GM18498 (cell line): Measurements from ENCODE around the gene CCDC12.
A peak's percentile ranks its signal among the peaks of the same experiment; 100 is the strongest.

Source experiments
- ATAC-seq: cut with Tn5 transposase; IDR thresholded peaks from one replicate; pipeline ENCODE4 v1.9.1; 2021; ENCODE audit warnings: mild to moderate bottlenecking, moderate library complexity; ENCODE audit not compliant: unreplicated experiment

Gene CCDC12

DNA sequence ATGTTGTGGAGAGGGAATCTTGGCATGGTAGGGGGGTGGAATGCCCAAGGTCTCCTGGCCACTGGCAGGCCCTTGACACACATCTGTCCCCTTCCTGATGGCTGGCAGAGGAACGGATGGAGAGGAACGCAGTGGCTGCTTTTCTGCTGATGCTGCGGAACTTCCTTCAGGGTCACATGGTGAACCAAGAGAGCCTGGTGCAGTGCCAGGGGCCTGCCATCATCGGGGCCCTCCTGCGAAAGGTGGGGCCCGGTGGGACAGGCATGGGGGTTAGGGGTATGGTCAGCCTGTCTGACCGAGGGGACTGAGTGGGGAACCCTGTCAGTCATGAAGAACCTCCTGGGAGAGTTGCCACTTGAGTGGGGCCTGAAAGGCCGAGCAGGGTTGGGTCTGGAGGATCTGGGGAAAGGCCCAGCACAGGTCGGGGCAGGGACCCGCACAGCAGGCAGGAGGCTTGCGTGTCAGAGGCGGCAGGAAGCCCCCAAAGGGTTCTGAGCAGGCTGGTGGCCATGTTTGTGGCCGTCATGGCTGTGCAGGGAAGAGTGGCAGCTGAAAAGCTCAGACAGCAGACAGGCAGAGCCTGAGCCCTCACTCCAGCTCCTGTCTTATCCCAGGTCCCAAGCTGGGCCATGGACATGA, 21.0 kb upstream of the CCDC12 start:
- no peak for ATAC-seq

DNA sequence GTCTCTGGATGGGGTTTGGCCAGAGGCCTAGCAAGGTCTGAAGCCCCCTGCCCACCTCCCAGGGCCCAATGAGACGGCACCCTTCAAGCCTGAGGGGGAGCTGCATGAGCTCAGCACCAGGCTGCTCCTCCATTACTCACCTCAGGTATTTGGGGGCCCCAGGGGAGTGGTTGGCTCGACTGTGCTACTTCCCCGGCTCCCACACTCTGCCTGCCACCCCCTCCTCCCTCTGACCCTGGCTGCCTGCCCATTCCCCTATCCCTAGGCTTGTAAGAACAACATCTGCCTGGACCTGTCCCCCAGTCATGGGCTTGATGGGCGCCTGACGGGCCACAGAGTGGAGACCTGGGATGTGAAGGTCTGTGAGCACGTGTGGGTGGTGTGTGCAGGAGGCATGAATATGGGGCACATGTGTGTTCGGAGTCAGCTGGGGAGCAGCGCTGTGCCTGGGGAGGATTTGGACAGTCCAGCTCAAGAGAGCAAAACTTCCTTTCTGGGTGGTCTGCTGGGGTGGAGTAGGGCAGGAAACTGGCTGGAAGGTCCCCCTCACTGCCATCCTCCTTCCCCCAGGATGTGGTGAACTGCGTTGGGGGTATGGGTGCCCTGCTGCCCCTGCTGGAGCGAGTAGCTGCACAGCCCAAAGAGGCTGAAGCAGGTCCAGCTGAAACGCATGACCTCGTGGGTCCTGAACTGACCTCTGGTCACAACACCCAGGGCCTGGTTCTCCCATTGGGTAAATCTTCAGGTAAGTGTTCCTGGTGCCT, 20.3 kb upstream of the CCDC12 start:
- no peak for ATAC-seq

DNA sequence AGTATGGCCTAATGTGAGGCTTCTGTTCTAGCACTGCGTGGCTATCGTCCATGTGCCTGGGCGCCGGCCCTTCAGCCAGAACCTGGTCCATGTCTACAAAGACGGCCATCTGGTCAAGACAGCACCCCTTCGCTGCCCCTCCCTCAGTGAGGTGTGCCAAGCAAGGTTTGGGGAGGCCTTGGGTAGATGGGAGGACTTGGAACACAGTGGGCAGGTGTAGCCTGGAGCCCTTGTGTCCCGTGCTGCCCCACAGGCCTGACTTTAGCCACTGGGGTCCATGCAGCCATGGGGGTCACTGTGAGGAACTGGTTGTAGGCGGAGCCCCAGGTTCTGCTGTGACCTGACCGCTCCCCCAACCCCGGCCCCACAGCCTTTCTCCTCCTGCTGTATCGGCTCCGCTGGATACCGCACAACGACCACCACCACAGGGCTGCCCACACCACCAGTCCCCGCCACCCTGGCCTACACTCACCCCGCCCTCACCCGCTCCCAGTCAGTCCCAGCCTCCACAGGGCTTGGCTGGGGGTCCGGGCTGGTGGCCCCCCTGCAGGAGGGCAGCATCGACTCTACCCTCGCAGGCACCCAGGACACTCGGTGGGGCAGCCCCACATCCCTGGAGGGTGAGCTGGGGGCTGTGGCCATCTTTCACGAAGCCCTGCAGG, 19.5 kb upstream of the CCDC12 start:
- no peak for ATAC-seq

DNA sequence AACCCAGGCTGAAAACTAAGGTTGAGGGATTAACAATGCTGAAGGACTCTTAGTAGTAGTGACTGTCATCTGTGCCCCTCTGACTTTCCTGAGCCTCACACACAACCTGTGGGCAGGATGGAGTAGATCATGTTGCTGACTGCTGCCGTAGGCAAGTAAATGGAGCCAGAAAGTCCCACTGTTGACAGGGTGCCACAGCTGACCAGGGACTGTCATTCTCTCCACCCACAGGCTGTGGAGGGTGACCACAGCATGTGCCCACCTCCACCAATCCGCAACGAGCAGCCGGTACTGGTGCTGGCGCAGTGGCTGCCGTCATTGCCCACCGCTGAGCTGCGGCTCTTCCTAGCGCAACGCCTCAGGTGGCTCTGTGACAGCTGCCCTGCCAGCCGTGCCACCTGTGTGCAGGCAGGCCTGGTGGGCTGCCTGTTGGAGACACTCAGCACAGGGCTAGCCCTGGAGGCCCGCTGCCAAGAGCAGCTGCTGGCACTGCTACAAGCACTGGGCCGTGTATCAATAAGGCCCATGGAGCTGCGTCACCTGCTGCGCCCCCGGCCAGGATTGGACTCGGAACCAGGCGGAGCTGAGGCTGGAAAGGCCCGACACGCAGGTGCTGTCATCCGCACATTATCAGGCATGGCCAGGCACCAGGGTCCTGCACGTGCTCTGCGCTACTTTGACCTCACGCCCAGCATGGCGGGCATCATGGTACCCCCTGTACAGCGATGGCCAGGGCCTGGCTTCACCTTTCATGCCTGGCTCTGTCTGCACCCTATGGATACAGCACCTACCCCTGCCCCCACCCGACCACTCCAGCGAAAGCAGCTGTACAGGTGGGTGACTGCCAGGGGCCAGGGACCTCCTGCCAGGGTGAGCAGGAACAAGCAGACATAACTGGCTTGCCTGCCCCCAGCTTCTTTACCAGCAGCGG, 18.5 kb upstream of the CCDC12 start:
- no peak for ATAC-seq

DNA sequence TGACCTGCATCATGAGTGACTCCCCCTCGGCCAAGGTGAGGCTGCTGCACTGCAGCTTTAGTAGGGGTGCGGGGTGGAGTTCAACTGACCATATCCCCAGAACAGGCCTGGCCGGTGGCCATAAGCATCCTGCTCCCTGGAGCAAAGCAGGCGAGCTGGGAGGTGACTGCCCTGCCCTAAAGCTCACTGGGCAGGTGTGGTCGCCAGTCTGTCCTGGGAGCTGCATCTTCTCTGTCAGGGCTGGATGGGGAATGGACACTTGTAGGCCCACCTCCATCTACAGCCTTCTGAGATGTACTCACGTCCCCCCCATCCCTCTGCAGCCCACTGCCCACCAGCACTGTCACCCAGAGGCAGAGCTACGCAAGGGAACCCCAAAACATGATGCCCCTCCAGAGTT, 17.4 kb upstream of the CCDC12 start:
- ATAC-seq = no peak

DNA sequence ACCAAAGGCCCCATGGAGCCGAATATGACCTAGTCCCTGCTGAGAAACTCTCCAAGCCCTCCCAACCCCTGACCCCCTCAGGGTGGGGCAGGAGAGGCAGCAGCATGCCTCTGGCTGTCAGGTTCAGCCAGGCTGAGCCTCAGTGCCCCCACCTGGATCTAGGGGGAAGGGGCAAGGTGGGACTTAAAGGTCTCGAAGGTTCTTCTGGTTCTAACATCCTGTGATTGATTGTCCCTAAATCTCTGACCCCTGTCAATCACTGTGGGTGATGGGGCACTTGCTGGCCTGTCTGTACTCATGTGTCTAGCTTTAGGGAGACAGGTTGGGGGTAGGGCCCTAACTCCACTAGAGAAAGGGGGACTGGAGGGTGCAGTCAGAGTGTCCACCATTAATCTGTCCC, 16.7 kb upstream of the CCDC12 start:
- no peak for ATAC-seq

DNA sequence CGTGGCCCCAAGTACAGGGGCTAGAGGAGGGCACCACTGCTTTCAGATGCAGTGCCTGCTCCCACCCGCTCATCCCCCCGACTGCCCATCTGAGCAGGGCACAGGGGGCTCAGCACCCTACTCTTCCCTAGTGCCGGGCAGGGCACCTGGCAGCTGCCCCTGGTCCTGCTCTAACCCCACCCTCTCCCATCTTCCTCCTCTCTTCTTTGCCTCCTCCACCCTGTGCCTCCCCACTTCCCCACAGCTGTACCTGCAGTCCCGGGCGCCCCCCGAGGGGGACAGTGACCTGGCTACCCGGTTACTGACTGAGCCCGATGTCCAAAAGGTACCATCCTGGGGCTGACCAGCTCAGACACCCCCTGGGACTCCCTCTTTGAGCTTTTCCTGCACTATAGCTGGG, 15.7 kb upstream of the CCDC12 start:
- ATAC-seq = no peak

DNA sequence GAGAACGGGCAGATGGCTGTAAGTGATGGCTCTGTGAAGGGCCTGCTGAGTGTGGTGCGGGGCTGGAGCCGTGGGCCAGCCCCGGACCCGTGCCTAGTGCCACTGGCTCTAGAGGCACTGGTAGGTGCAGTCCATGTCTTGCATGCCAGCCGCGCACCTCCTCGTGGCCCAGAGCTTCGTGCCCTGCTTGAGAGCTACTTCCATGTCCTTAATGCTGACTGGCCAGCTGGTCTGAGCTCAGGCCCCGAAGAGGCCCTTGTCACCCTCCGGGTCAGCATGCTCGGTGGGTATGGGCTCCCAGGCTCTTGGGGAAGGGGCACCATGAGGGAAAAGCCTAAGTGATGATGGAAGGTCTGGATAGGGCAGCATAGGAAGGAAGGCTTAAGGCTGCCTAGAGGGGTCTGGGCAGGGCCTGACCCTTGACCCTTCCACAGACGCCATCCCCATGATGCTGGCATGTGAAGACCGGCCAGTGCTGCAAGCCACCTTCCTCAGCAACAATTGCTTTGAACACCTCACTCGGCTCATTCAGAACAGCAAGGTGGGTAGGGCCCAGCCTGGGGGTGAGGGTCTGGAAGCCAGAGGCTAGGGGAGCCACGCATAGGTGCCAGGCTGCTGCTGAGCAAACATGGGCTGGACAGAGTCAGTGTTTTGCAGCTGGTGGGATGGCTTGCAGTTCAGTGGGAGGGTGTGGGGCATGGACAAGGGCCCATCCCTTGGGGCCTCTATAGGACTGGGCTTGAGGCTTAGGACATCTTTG, 15.0 kb upstream of the CCDC12 start:
- ATAC-seq = no peak

DNA sequence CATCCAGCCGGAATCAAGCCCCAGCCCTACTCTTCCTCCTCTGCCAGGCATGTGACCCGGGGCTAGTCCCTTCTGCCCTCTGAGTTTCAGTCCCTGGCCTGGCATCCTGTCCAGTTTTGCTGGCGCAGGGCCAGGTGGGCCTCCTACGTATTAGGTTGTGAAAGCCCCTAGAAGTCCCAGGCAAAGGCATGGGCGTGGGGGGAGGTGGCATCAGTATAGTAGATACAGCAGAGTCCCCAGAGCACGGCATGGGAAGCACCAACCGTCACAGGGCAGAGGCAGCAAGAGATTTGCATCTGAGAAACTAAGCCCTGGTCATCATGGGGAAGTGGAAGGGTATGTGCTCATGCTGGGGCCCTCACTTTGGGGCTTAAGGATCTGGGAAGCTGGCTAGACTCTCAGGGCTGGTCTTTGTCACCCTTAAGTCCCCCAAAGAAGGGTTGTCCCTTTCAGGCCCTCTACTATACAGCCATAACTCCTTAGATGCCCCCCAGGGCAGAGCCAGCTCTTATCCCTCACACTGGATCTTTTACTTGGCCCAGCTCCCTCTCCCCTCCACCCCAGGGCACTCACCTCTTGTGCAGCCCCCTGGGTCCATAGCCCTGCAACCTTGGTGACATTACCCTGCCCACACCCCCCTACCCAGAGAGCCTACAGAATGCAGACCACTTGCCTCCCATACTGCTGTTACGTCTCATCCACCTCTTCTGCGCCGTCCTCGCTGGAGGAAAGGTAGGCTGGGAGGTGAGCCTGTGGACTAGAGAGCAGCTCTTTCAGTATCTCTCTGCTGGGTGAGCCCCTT, 14.2 kb upstream of the CCDC12 start:
- ATAC-seq = peak; percentile 41

DNA sequence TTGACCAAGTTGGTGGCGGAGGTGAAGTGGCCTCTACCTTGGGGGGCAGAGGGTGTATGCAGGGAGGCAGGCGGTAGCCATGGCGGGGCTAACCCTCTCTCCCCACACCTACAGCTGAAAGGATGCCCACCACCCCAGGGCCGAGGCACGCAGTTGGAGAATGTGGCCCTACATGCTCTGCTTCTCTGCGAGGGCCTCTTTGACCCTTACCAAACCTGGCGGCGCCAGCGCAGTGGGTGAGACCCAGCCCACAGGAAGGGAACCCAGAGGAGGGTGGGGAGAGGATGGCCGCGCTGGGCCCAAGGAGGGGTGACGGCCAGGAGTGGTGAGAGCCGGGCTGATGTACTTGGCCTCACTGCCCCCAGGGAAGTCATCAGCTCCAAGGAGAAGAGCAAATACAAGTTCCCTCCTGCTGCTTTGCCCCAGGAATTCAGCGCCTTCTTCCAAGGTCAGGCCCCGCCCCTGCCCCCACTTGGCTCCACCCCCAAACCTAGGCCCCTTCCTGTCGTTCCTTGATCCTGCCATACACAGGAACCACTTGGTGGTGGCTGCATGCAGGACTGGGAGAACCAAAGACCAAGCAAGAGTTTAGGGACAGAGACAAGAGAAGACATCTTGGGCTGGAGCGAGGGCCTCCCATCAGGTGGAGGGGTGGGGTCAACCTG, 12.7 kb upstream of the CCDC12 start:
- ATAC-seq = no peak

DNA sequence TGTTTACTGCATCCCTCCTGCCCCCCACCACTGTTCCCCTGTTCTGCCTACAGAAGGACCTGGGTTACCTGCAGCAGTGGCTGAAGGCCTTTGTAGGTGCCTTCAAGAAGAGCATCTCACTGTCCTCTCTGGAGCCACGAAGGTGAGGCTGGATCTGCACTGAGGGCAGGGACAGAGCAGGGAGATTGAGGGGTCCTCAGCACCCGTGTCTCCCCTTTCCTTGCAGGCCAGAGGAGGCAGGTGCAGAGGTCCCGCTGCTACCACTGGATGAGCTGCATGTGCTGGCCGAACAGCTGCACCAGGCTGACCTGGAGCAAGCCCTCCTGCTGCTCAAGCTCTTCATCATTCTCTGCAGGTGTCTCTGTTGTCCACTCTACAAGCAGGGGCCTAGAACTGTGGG, 12.1 kb upstream of the CCDC12 start:
- no peak for ATAC-seq

DNA sequence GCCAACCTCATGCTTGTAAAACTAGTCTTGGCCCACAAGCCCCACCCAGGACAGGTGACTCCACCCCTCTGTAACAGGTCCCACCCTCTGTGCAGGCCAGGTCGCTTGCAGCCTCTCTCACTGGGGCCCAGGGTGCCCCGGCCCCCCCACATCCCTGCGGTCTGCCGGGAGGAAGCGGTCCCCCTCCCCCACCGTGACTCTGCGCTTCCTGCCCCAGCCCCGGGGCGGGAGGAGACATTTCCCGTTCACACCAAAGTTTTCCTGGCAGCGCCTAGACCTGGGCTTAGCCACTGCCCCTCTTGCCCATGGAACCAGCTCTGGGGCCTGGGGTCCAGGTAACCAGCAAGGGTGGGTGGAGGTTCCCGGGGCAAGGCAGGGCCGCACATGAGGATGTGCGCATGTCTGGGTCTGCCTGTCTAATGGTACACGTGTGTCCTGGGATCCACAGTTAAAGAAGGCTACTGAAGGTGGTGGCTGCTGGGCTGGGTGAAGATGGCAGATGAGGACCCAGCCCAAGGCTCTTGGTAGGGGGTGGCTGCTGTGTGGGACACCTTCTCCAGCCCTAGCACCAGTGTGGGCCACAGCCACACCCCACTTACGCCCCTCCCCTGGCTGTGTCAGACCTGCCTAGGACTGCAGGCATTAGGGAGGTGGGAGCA, 11.3 kb upstream of the CCDC12 start:
- peak; percentile 67 for ATAC-seq

DNA sequence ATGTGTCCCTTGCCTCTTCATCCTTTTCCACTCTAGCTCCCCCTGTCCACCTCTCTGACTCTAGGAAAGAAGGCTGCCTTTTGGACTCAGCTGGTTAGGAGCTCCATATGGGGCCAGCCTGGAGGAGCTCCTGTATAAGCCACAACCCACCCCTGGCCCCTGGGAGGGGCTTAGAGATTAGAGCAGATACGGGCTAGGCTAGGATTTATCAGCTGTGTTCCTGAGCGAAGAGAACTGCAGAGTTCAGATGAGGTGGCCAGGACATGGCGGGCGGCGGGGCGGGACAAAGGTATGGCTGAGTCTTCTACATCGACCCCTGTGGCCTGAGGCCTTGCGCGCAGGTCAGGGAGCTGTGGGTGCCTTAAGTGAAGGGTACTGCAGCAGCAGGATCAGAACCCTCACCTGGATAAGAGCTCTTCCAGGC, 10.8 kb upstream of the CCDC12 start:
- ATAC-seq = no peak

DNA sequence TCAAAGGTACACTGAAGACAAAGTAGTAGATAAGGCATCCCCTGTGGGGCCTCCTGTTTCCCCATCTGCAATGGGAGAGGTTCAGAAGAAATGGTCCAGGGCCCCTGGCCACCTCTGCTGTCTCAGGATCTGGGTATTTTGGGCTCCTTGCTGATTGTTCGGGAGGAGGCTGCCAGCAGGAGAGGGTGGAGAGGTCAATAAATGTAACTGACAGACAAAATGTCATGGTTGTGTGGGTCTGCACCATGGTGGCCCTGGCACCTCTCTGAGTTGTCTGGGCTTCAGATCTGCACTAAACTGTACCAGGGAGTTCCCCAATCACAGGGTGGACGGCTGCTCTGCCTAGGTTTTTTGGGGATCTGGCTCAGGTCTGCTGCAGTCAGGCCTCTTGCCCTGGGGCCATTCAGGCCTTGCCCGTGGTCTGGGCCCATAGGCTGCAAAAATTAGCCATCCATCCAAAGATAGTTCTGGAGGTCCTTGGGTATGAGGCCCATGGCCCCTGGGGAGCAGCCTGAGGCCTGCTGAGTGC, 10.3 kb upstream of the CCDC12 start:
- no peak for ATAC-seq

DNA sequence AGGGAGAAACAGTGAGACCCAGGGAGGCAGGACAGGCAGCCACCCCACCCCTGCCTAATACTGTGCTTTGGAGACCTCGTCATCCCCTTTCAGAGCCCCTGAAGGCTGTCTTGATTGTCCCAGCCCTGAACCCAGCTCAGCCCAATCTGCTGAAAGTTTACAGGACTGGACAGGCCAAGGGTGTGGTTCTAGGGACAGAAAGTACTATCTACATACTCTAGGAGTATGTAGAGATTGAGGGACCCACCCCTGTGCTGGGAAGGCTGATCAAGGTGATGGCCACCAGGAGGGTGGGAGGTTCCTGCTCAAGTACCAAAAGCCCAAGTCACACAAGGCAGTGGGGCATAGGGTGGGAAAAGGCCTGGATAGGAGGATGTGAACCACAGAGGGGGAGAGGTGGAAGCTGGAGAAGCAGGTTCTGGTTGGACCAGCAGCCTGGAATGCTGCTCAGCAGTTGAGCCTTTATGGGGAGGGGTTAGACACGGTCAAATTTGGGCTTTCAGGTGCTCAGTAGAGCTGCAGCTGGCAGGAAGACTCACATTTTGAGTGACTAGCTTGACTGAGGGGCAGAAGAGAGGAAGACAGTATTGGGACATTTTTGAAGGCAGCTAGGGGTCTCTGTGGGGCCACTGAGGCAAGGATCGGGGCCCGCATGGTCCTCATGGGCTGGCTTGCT, 9.6 kb upstream of the CCDC12 start:
- ATAC-seq = no peak

DNA sequence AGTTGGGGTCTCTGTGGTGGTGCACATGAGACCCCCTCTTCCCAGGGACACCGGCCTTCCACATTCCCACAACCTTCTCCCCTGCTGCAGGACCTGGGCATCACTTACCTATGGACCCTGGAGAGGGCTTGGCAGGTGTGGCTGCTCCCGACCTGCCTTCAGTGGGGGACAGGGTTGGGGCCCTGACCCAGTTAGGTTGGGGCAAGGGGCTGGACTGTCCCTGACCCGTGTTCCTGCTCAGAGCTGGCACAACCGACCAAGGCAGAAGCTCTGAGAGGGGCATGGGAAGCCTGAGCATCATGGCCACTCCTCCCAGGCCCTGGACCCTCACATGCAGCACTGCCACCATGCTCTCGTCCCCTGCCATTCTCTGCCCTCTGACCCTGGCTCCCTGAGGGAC, 9.0 kb upstream of the CCDC12 start:
- no peak for ATAC-seq

DNA sequence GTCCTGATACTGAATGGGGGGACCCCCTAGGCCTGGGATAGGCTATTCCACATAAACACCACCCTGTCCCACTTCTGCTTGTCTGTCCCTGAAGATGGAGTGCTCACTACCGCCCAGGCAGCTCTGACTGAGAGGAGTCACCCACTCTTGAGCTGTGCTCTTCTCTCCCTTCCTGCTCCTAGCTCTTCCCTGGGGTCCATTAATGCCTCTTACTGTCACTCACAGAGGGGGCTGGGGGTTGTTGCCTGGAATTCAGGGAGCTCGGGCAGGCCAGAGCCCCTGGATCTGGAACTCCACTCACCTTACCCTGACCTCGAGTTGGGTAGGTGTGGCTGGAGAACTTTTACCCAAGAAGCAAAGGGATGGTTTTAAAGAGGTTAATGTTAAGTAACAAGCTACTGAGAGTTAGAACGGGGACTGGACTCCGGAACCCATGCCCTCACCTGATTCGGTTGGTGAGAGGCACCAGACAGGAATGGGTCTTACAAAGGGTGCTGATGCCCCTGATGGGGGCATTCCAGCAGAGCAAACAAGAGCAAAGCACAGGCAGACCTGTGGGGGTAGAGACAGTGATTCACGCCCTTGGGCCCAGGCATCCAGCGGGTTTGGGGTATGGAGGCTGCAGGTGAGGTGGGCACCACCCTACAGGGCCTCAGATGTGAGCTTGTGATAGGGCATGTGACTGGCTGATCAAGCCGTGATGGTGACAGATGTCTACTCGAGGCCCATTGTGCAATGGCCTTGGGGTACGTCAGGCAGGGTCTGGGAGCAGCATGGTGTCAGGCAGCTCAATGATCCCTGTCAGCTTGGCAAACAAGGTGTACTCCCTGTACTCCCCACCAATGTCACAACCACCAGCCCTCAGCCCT, 8.3 kb upstream of the CCDC12 start:
- no peak for ATAC-seq
